HG03342 (cell line): ENCODE data around the gene SLC26A2.
A peak's percentile ranks its signal among the peaks of the same experiment; 100 is the strongest.

Experiments
- ATAC-seq: cut with Tn5 transposase; IDR thresholded peaks from one replicate; pipeline ENCODE4 v1.9.1; 2021; ENCODE audit warnings: mild to moderate bottlenecking, moderate library complexity; ENCODE audit not compliant: unreplicated experiment

Gene SLC26A2

DNA sequence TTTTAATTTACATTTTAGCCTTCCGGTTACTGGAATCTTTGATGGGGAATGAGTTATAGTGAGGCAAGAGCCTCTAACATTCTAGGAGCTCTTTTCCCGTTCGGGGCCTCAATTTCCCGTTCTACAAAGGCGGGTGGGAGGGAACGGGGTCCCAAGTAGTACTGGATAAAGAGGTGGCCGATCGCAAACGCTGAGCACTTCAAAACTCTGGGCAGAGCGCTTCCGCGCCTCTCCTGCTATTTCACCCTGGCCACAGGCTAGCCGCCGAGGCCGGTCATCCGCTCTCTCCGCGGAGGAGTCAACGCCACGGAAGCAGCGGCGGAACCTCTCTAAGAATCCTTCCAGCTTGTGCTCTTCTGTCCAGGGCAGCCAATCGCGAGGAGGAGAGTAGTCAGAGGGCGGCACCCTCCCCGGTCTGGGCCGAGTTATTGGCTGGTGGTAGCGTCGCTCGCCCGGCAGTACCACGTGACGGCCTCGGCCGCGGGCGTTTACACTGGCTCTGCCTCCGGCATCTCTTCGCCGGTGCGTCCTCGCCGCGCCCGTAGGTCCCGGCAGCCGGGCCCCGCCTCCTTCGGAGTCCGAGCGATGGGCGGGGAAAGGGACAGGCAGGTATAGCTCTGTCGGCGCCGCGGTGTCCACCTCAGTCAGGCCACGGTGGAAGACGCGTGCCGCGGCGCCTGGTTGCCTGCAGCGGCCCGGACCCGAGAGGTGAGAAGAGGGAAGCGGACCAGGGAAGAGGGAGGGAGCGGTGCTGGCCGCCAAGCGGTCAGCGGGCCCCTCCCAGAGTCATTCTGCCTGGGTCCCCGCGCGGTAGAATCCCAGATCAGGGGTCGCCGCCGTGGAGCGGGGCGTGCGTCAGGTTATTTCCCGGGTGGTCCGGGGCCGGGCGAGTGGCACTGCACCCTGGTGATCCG is at the start of gene SLC26A2:
Gene SLC26A2 (plus strand): TSS at position 487 of the 914 bp plus-strand sequence. CDS start 16,895 bp downstream, outside the sequence.
- peak; percentile 98 for ATAC-seq

DNA sequence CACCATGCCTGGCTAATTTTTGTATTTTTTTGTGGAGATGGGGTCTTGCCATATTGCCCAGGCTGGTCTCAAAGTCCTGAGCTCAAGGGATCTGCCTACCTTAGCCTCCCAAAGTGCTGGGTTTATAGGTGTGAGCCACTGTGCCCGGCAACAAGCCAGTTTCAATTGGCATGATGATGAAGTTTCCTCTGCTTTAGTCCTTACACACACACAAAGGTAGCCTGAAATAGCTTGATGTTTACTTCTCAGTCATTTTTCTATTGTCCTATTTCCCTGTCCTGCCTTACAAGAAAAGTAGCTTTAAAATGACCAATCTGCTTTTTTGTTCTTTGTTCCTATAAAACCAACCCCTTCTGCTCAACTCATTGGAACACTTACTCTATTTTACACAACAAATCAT is 49.5 kb upstream of the SLC26A2 start:
- no peak for ATAC-seq

- no peak for ATAC-seq
These were observed 48.2 kb upstream of the SLC26A2 start for GRCh38 chr5:149912226-149912871.

GRCh38 chr5:149913436-149914419 is 46.8 kb upstream of the SLC26A2 start:
- no peak for ATAC-seq

GRCh38 chr5:149915392-149916260 is 44.9 kb upstream of the SLC26A2 start:
- ATAC-seq, result no peak

GRCh38 chr5:149916334-149917072 is 44.1 kb upstream of the SLC26A2 start:
- ATAC-seq, result no peak

GRCh38 chr5:149917073-149917676 is 43.4 kb upstream of the SLC26A2 start:
- ATAC-seq, result no peak

DNA sequence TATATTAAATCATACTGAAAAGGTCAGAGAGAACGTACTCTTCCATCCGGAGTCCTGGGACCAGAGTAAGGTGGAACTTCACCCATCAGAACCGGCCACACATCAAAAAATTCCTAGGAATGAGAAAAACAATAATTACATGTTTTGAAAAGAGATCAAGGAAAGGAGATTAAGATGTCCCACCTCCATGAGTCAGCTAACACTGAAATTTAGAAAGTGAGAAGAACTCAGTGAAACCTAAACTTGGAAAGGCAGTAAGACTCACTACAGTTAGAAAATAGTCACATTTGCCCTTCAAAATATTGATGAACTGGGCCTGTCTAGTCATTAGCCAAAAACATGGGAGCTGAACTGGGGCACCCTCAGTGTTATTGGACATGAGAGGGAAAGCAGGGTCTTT is 39.0 kb upstream of the SLC26A2 start:
- ATAC-seq, result no peak

DNA sequence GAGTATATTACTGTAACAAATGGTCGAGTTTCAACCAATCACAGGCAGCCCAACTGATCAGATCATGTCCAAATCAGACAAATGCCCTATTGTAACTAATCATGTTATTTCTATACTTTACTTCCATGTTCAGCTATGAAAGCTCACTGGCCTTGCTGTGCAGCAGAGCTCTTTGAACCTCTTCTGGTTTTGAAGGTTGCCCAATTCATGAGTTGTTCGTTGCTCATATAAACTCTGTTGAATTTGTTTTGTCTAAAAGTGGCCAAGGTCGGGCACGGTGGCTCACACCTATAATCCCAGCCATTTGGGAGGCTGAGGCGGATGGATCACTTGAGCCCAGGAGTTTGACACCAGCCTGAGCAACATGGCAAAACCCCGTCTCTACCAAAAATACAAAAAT is 37.6 kb upstream of the SLC26A2 start:
- no peak for ATAC-seq

- ATAC-seq, result no peak
These were observed 36.1 kb upstream of the SLC26A2 start for GRCh38 chr5:149924486-149924885.

DNA sequence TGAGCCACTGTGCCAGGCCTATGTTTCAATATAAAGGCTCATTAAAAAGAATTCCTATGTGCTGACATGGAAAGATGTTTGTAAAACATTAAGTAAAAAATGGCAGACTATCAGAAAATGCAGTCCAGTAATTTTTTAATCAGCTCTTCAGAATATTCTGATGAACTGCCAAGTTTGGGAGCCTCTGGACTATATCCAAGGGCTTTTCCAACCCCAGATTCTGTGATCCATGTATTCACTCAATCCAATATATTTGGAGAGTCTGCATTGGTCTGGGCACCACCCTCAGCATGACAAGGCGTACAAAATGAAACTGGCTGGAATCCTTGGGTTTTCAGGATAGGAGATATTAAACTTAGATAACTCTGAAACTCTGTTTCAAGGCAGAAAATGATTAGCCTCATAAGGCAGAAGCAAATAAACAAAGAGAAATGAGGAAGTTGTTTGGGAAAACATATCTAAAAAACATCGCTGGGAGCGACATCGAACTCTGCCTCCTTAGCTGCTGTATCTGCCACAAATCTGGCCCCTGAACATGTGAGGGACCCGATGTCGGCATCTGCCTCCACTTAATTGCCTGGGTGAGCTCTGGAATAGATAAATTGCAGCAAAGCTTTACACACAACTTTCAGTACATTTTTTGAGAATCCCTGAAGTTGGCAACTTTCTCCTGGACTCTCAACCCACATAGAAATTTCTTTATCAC is 30.4 kb upstream of the SLC26A2 start:
- ATAC-seq, result no peak

DNA sequence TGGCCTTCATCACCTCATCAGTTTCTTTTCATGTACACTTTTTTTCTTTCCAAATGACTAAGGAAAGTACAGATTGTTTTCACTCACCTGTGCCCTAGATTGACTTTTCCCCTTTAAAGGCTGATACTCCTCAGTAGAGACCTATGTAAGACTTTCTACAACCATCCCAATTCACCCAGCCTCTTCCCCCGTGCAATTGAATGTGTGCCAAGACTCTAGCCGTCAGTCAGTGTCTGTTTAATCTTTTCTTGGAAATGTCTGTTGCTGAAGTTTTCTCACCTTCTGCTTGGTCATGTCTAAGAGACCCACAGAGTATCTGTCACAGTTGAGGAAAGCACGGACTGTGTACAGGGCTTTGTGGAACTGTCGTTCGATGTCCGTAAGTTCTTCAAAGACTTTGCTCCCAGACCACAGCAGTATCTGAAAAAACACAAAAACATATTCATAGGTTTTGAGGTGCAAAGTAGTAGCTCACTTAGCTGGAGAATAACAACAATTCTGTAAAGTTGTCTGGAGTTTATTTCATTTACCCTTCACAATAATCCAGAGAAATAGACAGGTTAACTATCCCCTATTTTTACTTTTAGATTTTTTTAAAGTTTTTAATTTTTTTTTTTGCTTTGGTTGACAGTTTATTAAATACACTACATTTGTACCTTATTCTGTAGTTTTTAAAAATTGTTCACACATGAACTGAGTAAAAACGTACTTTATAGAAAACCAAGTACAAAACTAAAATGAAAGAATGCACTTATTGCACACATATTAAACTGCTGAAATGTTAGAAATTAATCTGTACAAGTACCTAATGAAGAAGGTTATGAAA is 29.6 kb upstream of the SLC26A2 start:
- no peak for ATAC-seq

GRCh38 chr5:149931992-149932436 is 28.5 kb upstream of the SLC26A2 start:
- ATAC-seq, result no peak

DNA sequence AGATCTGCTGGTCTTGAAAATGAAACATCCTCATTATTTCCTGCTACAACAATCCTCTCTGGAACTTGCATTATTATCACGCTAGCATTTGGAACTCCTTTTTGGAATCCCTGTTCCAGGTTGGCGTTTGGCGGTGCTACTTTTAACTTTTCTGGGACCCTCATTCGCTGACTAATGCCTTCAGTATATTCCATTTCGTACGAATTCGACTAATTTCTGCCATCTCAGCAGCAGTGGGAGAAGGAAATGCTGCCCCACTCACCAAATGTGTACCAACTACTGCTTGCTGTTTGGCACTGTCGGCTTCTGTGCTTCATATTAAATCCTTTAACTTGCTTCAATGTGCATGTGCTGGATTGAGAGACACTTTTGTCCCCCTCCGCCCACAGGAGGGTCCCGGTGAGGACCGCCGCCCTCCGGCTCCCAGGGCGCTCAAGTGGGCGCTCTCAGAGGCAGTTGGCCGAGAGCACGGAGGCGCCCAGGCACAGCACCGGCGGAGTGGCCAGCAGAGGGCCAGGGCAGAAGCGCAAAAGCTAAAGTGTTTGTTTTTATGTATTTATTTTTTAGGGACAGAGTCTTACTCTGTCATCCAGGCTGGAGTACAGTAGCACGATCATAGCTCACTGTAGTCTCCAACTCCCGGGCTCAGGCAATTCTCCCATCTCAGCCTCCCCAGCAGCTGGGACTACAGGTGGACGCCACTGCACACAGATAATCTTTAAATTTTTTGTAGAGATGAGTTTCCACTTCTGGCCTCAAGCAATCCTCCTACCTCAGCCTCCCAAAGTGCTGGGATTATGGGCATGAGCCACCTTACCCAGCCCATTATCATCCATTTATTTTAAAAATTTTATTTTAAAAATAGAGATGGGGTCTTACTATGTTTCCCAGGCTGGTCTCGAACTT is 27.9 kb upstream of the SLC26A2 start:
- no peak for ATAC-seq

GRCh38 chr5:149935431-149935901 is 25.1 kb upstream of the SLC26A2 start:
- no peak for ATAC-seq

DNA sequence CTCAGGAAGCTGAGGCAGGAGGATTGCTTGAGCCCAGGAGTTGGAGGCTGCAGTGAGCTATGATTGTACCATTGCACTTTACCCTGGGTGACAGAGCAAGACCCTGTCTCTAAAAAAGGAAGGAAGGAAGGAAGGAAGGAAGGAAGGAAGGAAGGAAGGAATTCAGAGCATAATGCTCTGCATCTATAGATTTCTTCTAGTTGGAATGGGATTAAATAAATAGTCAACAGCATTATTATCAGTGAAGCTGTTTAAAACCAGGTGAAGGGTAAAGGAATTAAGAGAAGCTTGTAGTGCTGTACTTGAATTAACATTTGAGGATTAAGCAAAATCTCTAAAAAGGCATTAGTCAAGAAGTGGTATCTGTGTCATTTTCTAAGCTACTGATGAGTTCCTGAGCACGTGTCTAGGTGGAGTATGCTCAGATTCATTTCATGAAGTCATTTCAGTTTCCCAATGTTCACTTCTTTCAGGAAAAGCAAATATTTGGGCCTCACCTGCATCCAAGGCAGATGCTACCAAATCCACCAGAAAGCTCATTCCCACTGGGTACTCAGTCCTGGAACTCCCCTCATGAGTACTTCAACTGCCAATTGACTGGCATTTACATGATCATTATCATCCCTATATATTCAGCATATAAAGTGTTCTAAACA is 24.4 kb upstream of the SLC26A2 start:
- ATAC-seq, result no peak
